A549 treated with dexamethasone at 1 μM for 4 hours (cell line): ENCODE data around the gene AKAP5. TPM values are rescaled to one million over a fixed set of nuclear protein-coding genes. Genes with fewer than 3 reads are reported as not detected.

Experiments
- total RNA-seq: library from RNA; stranded (reverse); fragments of 200-300 nt; extraction: Qiagen RNA extraction; gene quantifications from 5 replicates; pipeline ENCODE4 v1.2.3, GENCODE V29; 2022

The AKAP5 gene
- total RNA-seq, result 0.26 to 0.49 TPM (median 0.33 TPM) in 5 replicates

GRCh38 chr14:64465191-64465822 lies at the start of gene AKAP5:
TSS of gene AKAP5 (plus strand) at chr14:64465499. CDS start at chr14:64468395, 2,896 bp downstream.

GRCh38 chr14:64503434-64504309 lies 38.4 kb downstream of the AKAP5 start, which contains the start of gene ZBTB25:
TSS of gene ZBTB25 (minus strand) at chr14:64503838. CDS start at chr14:64490533, 13,305 bp downstream.

GRCh38 chr14:64504310-64504896 lies 39.1 kb downstream of the AKAP5 start, which contains the start of gene ZBTB1:
TSS of gene ZBTB1 (plus strand) at chr14:64504770. CDS start at chr14:64521505, 16,735 bp downstream.

Other genes with a start within 250 kb of the AKAP5 start
- 0.06 to 0.15 TPM (median 0.09 TPM) in 4 of 5 replicates, not detected in the other for gene ESR2, start 171.1 kb upstream of the AKAP5 start, total RNA-seq
- gene MTHFD1, start 77.1 kb upstream of the AKAP5 start, total RNA-seq, result 112 to 124 TPM (median 117 TPM) in 5 replicates
- 3.2 to 5.9 TPM (median 5.2 TPM) in 5 replicates for gene ZBTB25, start 38.3 kb downstream of the AKAP5 start, total RNA-seq
- 18.1 to 25.5 TPM (median 22.8 TPM) in 5 replicates for gene ZBTB1, start 39.3 kb downstream of the AKAP5 start, total RNA-seq
- gene HSPA2, start 75.2 kb downstream of the AKAP5 start, total RNA-seq, result 30.7 to 39.9 TPM (median 35.5 TPM) in 5 replicates
- 0.06 to 0.40 TPM (median 0.24 TPM) in 5 replicates for gene PPP1R36, start 84.5 kb downstream of the AKAP5 start, total RNA-seq
- gene PLEKHG3, start 238.9 kb downstream of the AKAP5 start, total RNA-seq, result 13.6 to 26.7 TPM (median 22.2 TPM) in 5 replicates